K562 (cell line): ENCODE measurements around the gene SRMS. TPM values are rescaled to one million over a fixed set of nuclear protein-coding genes. Genes with fewer than 3 reads are reported as not detected.

Source experiments
- ATAC-seq: fragments of 200-7000 bp; cut with Tn5 transposase; 3 replicates; pipeline ENCODE4 v1.9.1; 2020; ENCODE audit warnings: moderate library complexity
- BruUV-seq: library from RNA; stranded (reverse); fragments of 400-500 nt; replicated peaks from 2 replicates; lab custom pipeline; 2021; lab: Mats Ljungman, UMichigan
- CTCF ChIA-PET: fragments of 300-600 bp; formaldehyde crosslinking; extraction: SDS; loops from one replicate; lab custom pipeline; 2021; ENCODE audit warnings: low intra/inter-chr PET ratio; lab: Yijun Ruan, JAX
- POLR2A ChIA-PET: fragments of 300-600, 350-650 bp; sonication (Branson Sonifier 250); formaldehyde crosslinking; extraction: SDS; loops from one replicate; lab custom pipeline; 2021; ENCODE audit warnings: antibody characterized with exemption, inconsistent platforms; lab: Yijun Ruan, JAX
- DNase-seq, 4 experiments: peaks; one replicate each; pipeline versions ENCODE4 v3.0.0 to v3.0.0-alpha.2; 2011 to 2018; ENCODE audit warnings: low spot score in 3 of 4, mixed read lengths in 3 of 4; ENCODE audit errors: extremely low read depth in 1 of 4
- FAIRE-seq: peaks from 2 replicates; lab custom pipeline; 2011; peaks lifted over from hg19 to GRCh38; lab: Jason Lieb, UNC
- H2AFZ ChIP-seq: 2 replicates; pipeline ENCODE4 v1.6.0; 2011; ENCODE audit warnings: low read depth, low read length, control low read depth, inconsistent platforms
- H3K27ac ChIP-seq: fragments of 200-600 bp; 3 replicates; pipeline ENCODE4 v1.8.0; 2011; ENCODE audit warnings: low read depth, mild to moderate bottlenecking, control low read depth, inconsistent platforms, low read length, moderate library complexity, mixed read lengths; ENCODE audit errors: extremely low read depth
- H3K27me3 ChIP-seq, 2 experiments: fragments of 300-600 bp in 1 of 2; 2 replicates in 1 of 2; 3 replicates in 1 of 2; pipeline versions ENCODE4 v1.6.0 to v1.8.0; 2011; ENCODE audit warnings: inconsistent platforms in 2 of 2, low read length in 2 of 2, mild to moderate bottlenecking in 1 of 2, mixed read lengths in 1 of 2, moderate library complexity in 1 of 2; ENCODE audit not compliant: control insufficient read depth in 2 of 2, insufficient read depth in 2 of 2
- H3K36me3 ChIP-seq: fragments of 300-600 bp; 3 replicates; pipeline ENCODE4 v1.8.0; 2011; ENCODE audit warnings: mild to moderate bottlenecking, low read length, inconsistent platforms; ENCODE audit not compliant: control insufficient read depth, insufficient read depth
- H3K4me1 ChIP-seq, 2 experiments: fragments of 200-600 bp in 1 of 2; replicated peaks in 1 of 2; 2 replicates in 1 of 2; 3 replicates in 1 of 2; pipeline versions ENCODE4 v1.5.1 to v1.8.0; 2011; ENCODE audit warnings: inconsistent platforms in 2 of 2, low read length in 2 of 2, mild to moderate bottlenecking in 1 of 2, mixed read lengths in 1 of 2, moderate library complexity in 1 of 2; ENCODE audit not compliant: control insufficient read depth in 2 of 2, insufficient read depth in 2 of 2
- H3K4me2 ChIP-seq: 2 replicates; pipeline ENCODE4 v1.6.1; 2011; ENCODE audit warnings: low read length, control low read depth, inconsistent platforms, mixed read lengths; ENCODE audit not compliant: insufficient read depth
- H3K4me3 ChIP-seq: fragments of 200-600 bp; sonication (generic), shearing (Covaris generic); 2 replicates; pipeline ENCODE4 v1.5.1; 2016; ENCODE audit warnings: control low read depth, inconsistent platforms
- H3K79me2 ChIP-seq: fragments of 200-600 bp; 3 replicates; pipeline ENCODE4 v1.8.0; 2011; ENCODE audit warnings: low read length, inconsistent platforms; ENCODE audit not compliant: control insufficient read depth, insufficient read depth
- H3K9ac ChIP-seq, 2 experiments: 2 replicates each; pipeline versions ENCODE4 v1.6.0 to v1.6.1; 2011; ENCODE audit warnings: low read depth in 2 of 2, low read length in 2 of 2, control low read depth in 1 of 2, inconsistent platforms in 1 of 2, mild to moderate bottlenecking in 1 of 2, mixed read lengths in 1 of 2; ENCODE audit not compliant: insufficient read depth in 1 of 2
- H3K9me1 ChIP-seq: one replicate; pipeline ENCODE4 v1.6.0; 2011; ENCODE audit warnings: inconsistent platforms, mild to moderate bottlenecking, low read length, moderate library complexity; ENCODE audit not compliant: control insufficient read depth, insufficient read depth
- H3K9me3 ChIP-seq: replicated peaks from 2 replicates; pipeline ENCODE4 v1.5.1; 2011; ENCODE audit warnings: low read depth, low read length, inconsistent platforms; ENCODE audit not compliant: control insufficient read depth, insufficient read depth
- H4K20me1 ChIP-seq: replicated peaks from 2 replicates; pipeline ENCODE4 v1.6.1; 2011; ENCODE audit warnings: low read length, inconsistent platforms, mixed read lengths; ENCODE audit not compliant: control insufficient read depth, insufficient read depth
- LCOR ChIP-seq: sonication (generic); formaldehyde crosslinking; IDR thresholded peaks from 2 replicates; pipeline ENCODE4 v1.8.0; 2022; ENCODE audit warnings: mild to moderate bottlenecking, missing genetic modification reagents
- RBM34 ChIP-seq: fragments of 200-400 bp; formaldehyde crosslinking; IDR thresholded peaks from 2 replicates; pipeline ENCODE4 v1.6.1; 2018; ENCODE audit warnings: low read length, borderline replicate concordance; ENCODE audit not compliant: insufficient read depth
- ZNF23 ChIP-seq: fragments of 250-450 bp; sonication (Bioruptor Pico); IDR thresholded peaks from 2 replicates; pipeline ENCODE4 v1.4.0; 2020; ENCODE audit warnings: mild to moderate bottlenecking
- WGBS: fragments of 100-300 bp; shearing (Covaris generic); methylation state at CpG from one replicate; pipeline ENCODE4 v1.1.6; 2016; ENCODE audit warnings: low coverage, mixed read lengths; ENCODE audit not compliant: insufficient coverage; ENCODE audit errors: missing lambda C conversion rate; 5-methylcytosine and 5-hydroxymethylcytosine counted together
- in situ Hi-C: fragments of 300-500 bp; cut with MboI; formaldehyde crosslinking; loops from 4 replicates; pipeline ENCODE4 v1.15.0; 2018; ENCODE audit warnings: inconsistent platforms, mixed read lengths
- intact Hi-C: fragments of 100-400 bp; cut with micrococcal nuclease; formaldehyde crosslinking; loops from 2 replicates; pipeline ENCODE4 v1.14.2; 2022
- polyA plus RNA-seq, 8 experiments: library from polyadenylated mRNA; depleted of rRNA in 4 of 8; stranded (reverse) in 5 of 8; unstranded in 3 of 8; fragments of >200 nt; fragmentation: Nextera tagmentation in 2 of 8; fragmentation: Illumina TruSeq in 1 of 8; extraction: Ambion mirVana in 2 of 8; extraction: Trizol in 1 of 8; gene quantifications; 2 replicates each; pipeline versions ENCODE4 v1.2.1 to v1.2.3, GENCODE V29; 2011 to 2014; ENCODE audit warnings: inconsistent platforms in 1 of 8, missing spikeins in 1 of 8
- total RNA-seq, 7 experiments: library from RNA; depleted of rRNA in 6 of 7; stranded (reverse); fragments of >200 nt in 6 of 7; fragmentation: Illumina TruSeq in 2 of 7; extraction: Trizol in 2 of 7; gene quantifications; 2 replicates each; pipeline versions ENCODE4 v1.2.1 to v1.2.3, GENCODE V29; 2011 to 2021; ENCODE audit warnings: low replicate concordance in 1 of 7
- TF ChIP-seq, protein P1 (sequence below): fragments of 250-450 bp; sonication (Bioruptor Pico); IDR thresholded peaks from 2 replicates; pipeline ENCODE4 v1.4.0; 2020
- TF ChIP-seq, protein P2 (sequence below): sonication (generic); formaldehyde crosslinking; IDR thresholded peaks from 2 replicates; pipeline ENCODE4 v1.8.0; 2023; ENCODE audit warnings: mild to moderate bottlenecking, missing genetic modification reagents
- TF ChIP-seq, protein P3 (sequence below): fragments of 250-450 bp; sonication (Bioruptor Pico); IDR thresholded peaks from 2 replicates; pipeline ENCODE4 v1.8.0; 2022; ENCODE audit warnings: inconsistent platforms, mild to moderate bottlenecking, moderate library complexity, borderline replicate concordance

The SRMS gene
- total and polyA plus RNA-seq, 9 of the 15 experiments (the other 6 are each of a cell fraction or from before 2014, with no cell fraction given): 0.07 TPM; not detected in 8

DNA sequence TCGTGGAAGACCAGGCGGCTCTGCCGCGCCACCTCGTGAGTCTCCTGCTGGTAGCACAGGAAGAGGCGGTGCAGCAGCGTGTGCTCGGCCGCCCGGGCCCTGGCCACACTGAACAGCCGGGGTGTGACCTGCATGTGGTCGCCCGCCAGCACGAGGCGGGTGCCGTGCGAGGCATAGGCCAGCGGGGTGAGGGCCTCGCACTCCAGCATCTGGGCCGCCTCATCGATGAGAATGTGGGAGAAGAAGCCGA lies 19.5 kb upstream of the SRMS start (continued):
- TF ChIP-seq, protein P1, sequence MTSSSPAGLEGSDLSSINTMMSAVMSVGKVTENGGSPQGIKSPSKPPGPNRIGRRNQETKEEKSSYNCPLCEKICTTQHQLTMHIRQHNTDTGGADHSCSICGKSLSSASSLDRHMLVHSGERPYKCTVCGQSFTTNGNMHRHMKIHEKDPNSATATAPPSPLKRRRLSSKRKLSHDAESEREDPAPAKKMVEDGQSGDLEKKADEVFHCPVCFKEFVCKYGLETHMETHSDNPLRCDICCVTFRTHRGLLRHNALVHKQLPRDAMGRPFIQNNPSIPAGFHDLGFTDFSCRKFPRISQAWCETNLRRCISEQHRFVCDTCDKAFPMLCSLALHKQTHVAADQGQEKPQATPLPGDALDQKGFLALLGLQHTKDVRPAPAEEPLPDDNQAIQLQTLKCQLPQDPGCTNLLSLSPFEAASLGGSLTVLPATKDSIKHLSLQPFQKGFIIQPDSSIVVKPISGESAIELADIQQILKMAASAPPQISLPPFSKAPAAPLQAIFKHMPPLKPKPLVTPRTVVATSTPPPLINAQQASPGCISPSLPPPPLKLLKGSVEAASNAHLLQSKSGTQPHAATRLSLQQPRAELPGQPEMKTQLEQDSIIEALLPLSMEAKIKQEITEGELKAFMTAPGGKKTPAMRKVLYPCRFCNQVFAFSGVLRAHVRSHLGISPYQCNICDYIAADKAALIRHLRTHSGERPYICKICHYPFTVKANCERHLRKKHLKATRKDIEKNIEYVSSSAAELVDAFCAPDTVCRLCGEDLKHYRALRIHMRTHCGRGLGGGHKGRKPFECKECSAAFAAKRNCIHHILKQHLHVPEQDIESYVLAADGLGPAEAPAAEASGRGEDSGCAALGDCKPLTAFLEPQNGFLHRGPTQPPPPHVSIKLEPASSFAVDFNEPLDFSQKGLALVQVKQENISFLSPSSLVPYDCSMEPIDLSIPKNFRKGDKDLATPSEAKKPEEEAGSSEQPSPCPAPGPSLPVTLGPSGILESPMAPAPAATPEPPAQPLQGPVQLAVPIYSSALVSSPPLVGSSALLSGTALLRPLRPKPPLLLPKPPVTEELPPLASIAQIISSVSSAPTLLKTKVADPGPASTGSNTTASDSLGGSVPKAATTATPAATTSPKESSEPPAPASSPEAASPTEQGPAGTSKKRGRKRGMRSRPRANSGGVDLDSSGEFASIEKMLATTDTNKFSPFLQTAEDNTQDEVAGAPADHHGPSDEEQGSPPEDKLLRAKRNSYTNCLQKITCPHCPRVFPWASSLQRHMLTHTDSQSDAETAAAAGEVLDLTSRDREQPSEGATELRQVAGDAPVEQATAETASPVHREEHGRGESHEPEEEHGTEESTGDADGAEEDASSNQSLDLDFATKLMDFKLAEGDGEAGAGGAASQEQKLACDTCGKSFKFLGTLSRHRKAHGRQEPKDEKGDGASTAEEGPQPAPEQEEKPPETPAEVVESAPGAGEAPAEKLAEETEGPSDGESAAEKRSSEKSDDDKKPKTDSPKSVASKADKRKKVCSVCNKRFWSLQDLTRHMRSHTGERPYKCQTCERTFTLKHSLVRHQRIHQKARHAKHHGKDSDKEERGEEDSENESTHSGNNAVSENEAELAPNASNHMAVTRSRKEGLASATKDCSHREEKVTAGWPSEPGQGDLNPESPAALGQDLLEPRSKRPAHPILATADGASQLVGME (CRISPR knock-in tag): no peak

DNA sequence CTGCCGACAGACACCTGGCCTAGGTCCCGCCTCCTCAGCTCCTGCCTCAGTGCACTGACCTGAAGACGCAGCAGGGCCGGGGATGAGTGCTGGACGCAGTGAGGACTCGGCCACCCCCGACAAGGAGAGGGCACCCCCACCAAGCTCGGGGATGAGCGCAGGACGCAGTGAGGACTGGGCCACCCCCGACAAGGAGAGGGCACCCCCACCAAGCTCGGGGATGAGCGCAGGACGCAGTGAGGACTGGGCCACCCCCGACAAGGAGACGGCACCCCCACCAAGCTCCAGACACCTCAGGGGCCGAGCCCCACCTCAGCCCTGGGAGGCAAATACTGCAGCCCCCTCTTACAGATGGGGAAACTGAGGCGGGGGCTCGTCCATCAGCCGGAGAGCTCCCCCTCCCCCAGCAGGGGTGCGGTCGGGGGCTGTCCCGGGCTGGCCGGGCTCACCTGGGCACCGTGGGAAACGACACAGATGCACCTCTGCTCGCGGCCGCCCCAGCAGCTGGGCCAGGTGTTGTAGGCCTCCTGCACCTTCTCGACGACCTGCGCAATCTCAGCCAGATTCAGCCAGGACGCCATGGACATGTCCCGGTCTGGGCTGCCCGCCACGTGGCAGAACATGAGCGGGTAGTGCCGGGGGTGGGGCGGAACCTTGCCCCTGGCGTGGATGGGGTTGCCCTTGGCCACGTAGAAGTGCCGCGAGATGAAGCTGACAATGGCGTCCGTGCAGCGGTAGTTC lies 19.0 kb upstream of the SRMS start:
- Histone ChIP-seq H3K27ac (no peak overlapping the region), H3K4me2 (no peak overlapping the region), H3K9me1 (no peaks in the 10 kb centered on the region), H3K36me3 (no peaks in the 10 kb centered on the region), H3K4me1 (peaks cover 0 to 89% of the 10 kb centered on the region in 2 experiments; a peak in 3 of 5 replicates), H3K79me2 (no peaks in the 10 kb centered on the region), H3K9me3 (no peaks in the 10 kb centered on the region), H3K27me3 (peaks cover 0 to 24% of the 10 kb centered on the region in 2 experiments; a peak in 2 of 5 replicates), H2AFZ (no peak overlapping the region), H3K9ac (no peak overlapping the region), H4K20me1 (no peaks in the 10 kb centered on the region), H3K4me3 (no peak overlapping the region)
- ChIA-PET CTCF (no interaction called here), POLR2A (interaction anchor here (0.6 to 1.9 kb wide), 5 partner anchors 11 to 197 kb away, joined by 3 to 9 read pairs (median 3); partner anchors contain the start of gene PPDPF)
- ATAC-seq: no peak
- intact Hi-C loops (no loop called here), in situ Hi-C loops (no loop called here)
- 56% methylated on average over 35 of the region's 46 CpGs for WGBS
- no peak for FAIRE-seq
- no peak for DNase-seq
- no TSS peak for BruUV-seq
- TF ChIP-seq LCOR (CRISPR knock-in tag) (no peak), RBM34 (no peak), ZNF23 (CRISPR knock-in tag) (no peak)
- TF ChIP-seq, protein P2, sequence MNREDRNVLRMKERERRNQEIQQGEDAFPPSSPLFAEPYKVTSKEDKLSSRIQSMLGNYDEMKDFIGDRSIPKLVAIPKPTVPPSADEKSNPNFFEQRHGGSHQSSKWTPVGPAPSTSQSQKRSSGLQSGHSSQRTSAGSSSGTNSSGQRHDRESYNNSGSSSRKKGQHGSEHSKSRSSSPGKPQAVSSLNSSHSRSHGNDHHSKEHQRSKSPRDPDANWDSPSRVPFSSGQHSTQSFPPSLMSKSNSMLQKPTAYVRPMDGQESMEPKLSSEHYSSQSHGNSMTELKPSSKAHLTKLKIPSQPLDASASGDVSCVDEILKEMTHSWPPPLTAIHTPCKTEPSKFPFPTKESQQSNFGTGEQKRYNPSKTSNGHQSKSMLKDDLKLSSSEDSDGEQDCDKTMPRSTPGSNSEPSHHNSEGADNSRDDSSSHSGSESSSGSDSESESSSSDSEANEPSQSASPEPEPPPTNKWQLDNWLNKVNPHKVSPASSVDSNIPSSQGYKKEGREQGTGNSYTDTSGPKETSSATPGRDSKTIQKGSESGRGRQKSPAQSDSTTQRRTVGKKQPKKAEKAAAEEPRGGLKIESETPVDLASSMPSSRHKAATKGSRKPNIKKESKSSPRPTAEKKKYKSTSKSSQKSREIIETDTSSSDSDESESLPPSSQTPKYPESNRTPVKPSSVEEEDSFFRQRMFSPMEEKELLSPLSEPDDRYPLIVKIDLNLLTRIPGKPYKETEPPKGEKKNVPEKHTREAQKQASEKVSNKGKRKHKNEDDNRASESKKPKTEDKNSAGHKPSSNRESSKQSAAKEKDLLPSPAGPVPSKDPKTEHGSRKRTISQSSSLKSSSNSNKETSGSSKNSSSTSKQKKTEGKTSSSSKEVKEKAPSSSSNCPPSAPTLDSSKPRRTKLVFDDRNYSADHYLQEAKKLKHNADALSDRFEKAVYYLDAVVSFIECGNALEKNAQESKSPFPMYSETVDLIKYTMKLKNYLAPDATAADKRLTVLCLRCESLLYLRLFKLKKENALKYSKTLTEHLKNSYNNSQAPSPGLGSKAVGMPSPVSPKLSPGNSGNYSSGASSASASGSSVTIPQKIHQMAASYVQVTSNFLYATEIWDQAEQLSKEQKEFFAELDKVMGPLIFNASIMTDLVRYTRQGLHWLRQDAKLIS: no peak
- TF ChIP-seq, protein P3, sequence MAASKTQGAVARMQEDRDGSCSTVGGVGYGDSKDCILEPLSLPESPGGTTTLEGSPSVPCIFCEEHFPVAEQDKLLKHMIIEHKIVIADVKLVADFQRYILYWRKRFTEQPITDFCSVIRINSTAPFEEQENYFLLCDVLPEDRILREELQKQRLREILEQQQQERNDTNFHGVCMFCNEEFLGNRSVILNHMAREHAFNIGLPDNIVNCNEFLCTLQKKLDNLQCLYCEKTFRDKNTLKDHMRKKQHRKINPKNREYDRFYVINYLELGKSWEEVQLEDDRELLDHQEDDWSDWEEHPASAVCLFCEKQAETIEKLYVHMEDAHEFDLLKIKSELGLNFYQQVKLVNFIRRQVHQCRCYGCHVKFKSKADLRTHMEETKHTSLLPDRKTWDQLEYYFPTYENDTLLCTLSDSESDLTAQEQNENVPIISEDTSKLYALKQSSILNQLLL (CRISPR knock-in tag): no peak
